ENCODE results near the gene SLC8A2.

SLC8A2 gene

GRCh38 chr19:47507924-47508553 is 36.3 kb upstream of the SLC8A2 start:
- ChIA-PET CTCF (no interaction called here), POLR2A (no interaction called here)
- no peak for TF ChIP-seq SP1 (IDR thresholded peaks at IDR 0.05)
- no peak for TF ChIP-seq CTBP1 (IDR thresholded peaks at IDR 0.05; ENCODE audit: borderline replicate concordance)
- no peak for TF ChIP-seq BHLHE40 (IDR thresholded peaks at IDR 0.05; ENCODE audit: borderline replicate concordance)
- TF ChIP-seq LEF1 (IDR thresholded peaks at IDR 0.05; ENCODE audit: borderline replicate concordance), result no peak
- no peak for TF ChIP-seq FOXK2 (IDR thresholded peaks at IDR 0.05)
- TF ChIP-seq NFRKB (IDR thresholded peaks at IDR 0.05), result no peak
- TF ChIP-seq ZNF384 (IDR thresholded peaks at IDR 0.05), result no peak
- TF ChIP-seq HDGF (IDR thresholded peaks at IDR 0.05; ENCODE audit: borderline replicate concordance), result no peak
- TF ChIP-seq PKNOX1 (IDR thresholded peaks at IDR 0.05), result no peak
- no peak for TF ChIP-seq TARDBP (IDR thresholded peaks at IDR 0.05)
- no peak for TF ChIP-seq ARNT (IDR thresholded peaks at IDR 0.05)
- TF ChIP-seq SUZ12 (IDR thresholded peaks at IDR 0.05), result no peak
- no peak for TF ChIP-seq ELF4 (IDR thresholded peaks at IDR 0.05)
- TF ChIP-seq L3MBTL2 (conservative IDR thresholded peaks at IDR 0.05), result no peak
- no peak for TF ChIP-seq FOXM1 (IDR thresholded peaks at IDR 0.05; ENCODE audit: borderline replicate concordance)
- no peak for TF ChIP-seq FOXA1 (IDR thresholded peaks at IDR 0.05)
- DNase-seq (ENCODE audit: extremely low spot score), result no peak

- CTCF ChIA-PET, result no interaction called here
- DNase-seq (ENCODE audit: extremely low spot score), result no peak
- POLR2A ChIA-PET, result no interaction called here
- TF ChIP-seq TARDBP (IDR thresholded peaks at IDR 0.05) (no peak), SUZ12 (IDR thresholded peaks at IDR 0.05) (no peak), FOXK2 (IDR thresholded peaks at IDR 0.05) (no peak), L3MBTL2 (conservative IDR thresholded peaks at IDR 0.05) (no peak), SP1 (IDR thresholded peaks at IDR 0.05) (no peak), CTBP1 (IDR thresholded peaks at IDR 0.05; ENCODE audit: borderline replicate concordance) (no peak), ARNT (IDR thresholded peaks at IDR 0.05) (no peak), FOXA1 (IDR thresholded peaks at IDR 0.05) (no peak), PKNOX1 (IDR thresholded peaks at IDR 0.05) (no peak), ZNF384 (IDR thresholded peaks at IDR 0.05) (no peak), NFRKB (IDR thresholded peaks at IDR 0.05) (no peak), HDGF (IDR thresholded peaks at IDR 0.05; ENCODE audit: borderline replicate concordance) (no peak), BHLHE40 (IDR thresholded peaks at IDR 0.05; ENCODE audit: borderline replicate concordance) (no peak), ELF4 (IDR thresholded peaks at IDR 0.05) (no peak), FOXM1 (IDR thresholded peaks at IDR 0.05; ENCODE audit: borderline replicate concordance) (no peak), LEF1 (IDR thresholded peaks at IDR 0.05; ENCODE audit: borderline replicate concordance) (no peak)
Measured at GRCh38 chr19:47507012-47507411, 35.3 kb upstream of the SLC8A2 start.

GRCh38 chr19:47506459-47506858 is 34.8 kb upstream of the SLC8A2 start:
- CTCF ChIA-PET, result no interaction called here
- DNase-seq (ENCODE audit: extremely low spot score), result no peak
- TF ChIP-seq TARDBP (IDR thresholded peaks at IDR 0.05) (no peak), BHLHE40 (IDR thresholded peaks at IDR 0.05; ENCODE audit: borderline replicate concordance) (no peak), ZNF384 (IDR thresholded peaks at IDR 0.05) (no peak), CTBP1 (IDR thresholded peaks at IDR 0.05; ENCODE audit: borderline replicate concordance) (no peak)
- POLR2A ChIA-PET, result no interaction called here

- TF ChIP-seq ELF4 (IDR thresholded peaks at IDR 0.05) (no peak), SP1 (IDR thresholded peaks at IDR 0.05) (no peak), NFRKB (IDR thresholded peaks at IDR 0.05) (no peak)
- POLR2A ChIA-PET, result no interaction called here
- DNase-seq (ENCODE audit: extremely low spot score), result no peak
- CTCF ChIA-PET, result no interaction called here
Measured at GRCh38 chr19:47505506-47505905, 33.8 kb upstream of the SLC8A2 start.

GRCh38 chr19:47503826-47504150 is 32.1 kb upstream of the SLC8A2 start:
- ChIA-PET CTCF (interaction anchor here (0.7 kb wide), 1 partner anchor 86 kb away, joined by 3 read pairs; no protein-coding TSS in a partner anchor), POLR2A (no interaction called here)
- no peak for DNase-seq (ENCODE audit: extremely low spot score)

More at GRCh38 chr19:47503826-47504150, 32.1 kb upstream of the SLC8A2 start:
- TF ChIP-seq NFRKB (IDR thresholded peaks at IDR 0.05) (no peak), ELF4 (IDR thresholded peaks at IDR 0.05) (no peak), LEF1 (IDR thresholded peaks at IDR 0.05; ENCODE audit: borderline replicate concordance) (no peak), SP1 (IDR thresholded peaks at IDR 0.05) (no peak), BHLHE40 (IDR thresholded peaks at IDR 0.05; ENCODE audit: borderline replicate concordance) (no peak), CTBP1 (IDR thresholded peaks at IDR 0.05; ENCODE audit: borderline replicate concordance) (no peak), HDGF (IDR thresholded peaks at IDR 0.05; ENCODE audit: borderline replicate concordance) (no peak), PKNOX1 (IDR thresholded peaks at IDR 0.05) (no peak), L3MBTL2 (conservative IDR thresholded peaks at IDR 0.05) (no peak), FOXM1 (IDR thresholded peaks at IDR 0.05; ENCODE audit: borderline replicate concordance) (no peak), FOXA1 (IDR thresholded peaks at IDR 0.05) (no peak), FOXK2 (IDR thresholded peaks at IDR 0.05) (no peak), ARNT (IDR thresholded peaks at IDR 0.05) (no peak), ZNF384 (IDR thresholded peaks at IDR 0.05) (no peak), TARDBP (IDR thresholded peaks at IDR 0.05) (no peak)

All from HEK293T (cell line).